Transverse colon (tissue), 4 donors: ENCODE results near the gene ZNF485.

ENCODE experiments used
- CTCF ChIP-seq, 5 experiments: fragments of 200-600 bp in 3 of 5; fragments of 450-650 bp in 2 of 5; sonication (generic) in 3 of 5; IDR thresholded peaks; 1 replicate in 2 of 5; 2 replicates in 3 of 5; pipeline ENCODE4 v1.5.1; 2016 to 2017; ENCODE audit warnings: antibody characterized with exemption in 5 of 5, inconsistent platforms in 3 of 5, mild to moderate bottlenecking in 2 of 5, moderate library complexity in 1 of 5
- POLR2A ChIP-seq: fragments of 450-650 bp; IDR thresholded peaks from one replicate; pipeline ENCODE4 v1.6.1; 2016; ENCODE audit warnings: antibody characterized with exemption, mild to moderate bottlenecking, moderate library complexity
- POLR2AphosphoS5 ChIP-seq, 3 donors: sonication (generic); formaldehyde crosslinking; IDR thresholded peaks; one replicate each; pipeline ENCODE4 v1.6.1; 2016; ENCODE audit warnings: antibody characterized with exemption in 3 of 3

GRCh38 chr10:43576580-43576979 is 29.7 kb upstream of the ZNF485 start:
- TF ChIP-seq CTCF (IDR thresholded peaks at IDR 0.05) (no peak), POLR2A (no peak), POLR2AphosphoS5 (IDR thresholded peaks at IDR 0.05) (no peak)
